K562 (cell line): Measurements from ENCODE around the gene PTPRF. TPM values are rescaled to one million over a fixed set of nuclear protein-coding genes. Genes with fewer than 3 reads are reported as not detected.
A peak's percentile ranks its signal among the peaks of the same experiment; 100 is the strongest.

Experiments
- ARID2 ChIP-seq: fragments of 450-650 bp; IDR thresholded peaks from 2 replicates; pipeline ENCODE4 v1.6.1; 2017; ENCODE audit warnings: antibody characterized with exemption, mild to moderate bottlenecking
- ATF6 ChIP-seq: sonication (generic); formaldehyde crosslinking; IDR thresholded peaks from 2 replicates; pipeline ENCODE4 v1.4.0; 2020; ENCODE audit warnings: mild to moderate bottlenecking, missing genetic modification reagents
- CCAR2 ChIP-seq: fragments of 200-400 bp; formaldehyde crosslinking; IDR thresholded peaks from 2 replicates; pipeline ENCODE4 v1.6.1; 2017; ENCODE audit warnings: mild to moderate bottlenecking, low read depth, low read length
- FOSL1 ChIP-seq: fragments of 200-800 bp; sonication (Bioruptor generic); conservative IDR thresholded peaks from 2 replicates; pipeline ENCODE4 v1.6.1; 2016; ENCODE audit warnings: missing genetic modification characterization, missing compliant biosample characterization
- GATA2 ChIP-seq: sonication (generic); formaldehyde crosslinking; IDR thresholded peaks from 2 replicates; pipeline ENCODE4 v1.4.0; 2020; ENCODE audit warnings: mild to moderate bottlenecking, missing genetic modification reagents
- MLX ChIP-seq, 2 experiments: fragments of 450-650 bp in 1 of 2; sonication (generic) in 1 of 2; formaldehyde crosslinking; conservative IDR thresholded peaks; 2 replicates each; pipeline versions ENCODE4 v1.4.0 to v1.8.1; 2020 to 2022; ENCODE audit warnings: mild to moderate bottlenecking in 1 of 2, missing genetic modification reagents in 1 of 2
- NCOR1 ChIP-seq: fragments of 450-650 bp; IDR thresholded peaks from 2 replicates; pipeline ENCODE4 v1.6.1; 2016; ENCODE audit warnings: mild to moderate bottlenecking, moderate library complexity
- RCOR1 ChIP-seq, 2 experiments: IDR thresholded peaks; 2 replicates each; pipeline ENCODE4 v1.6.1; 2012; ENCODE audit warnings: low read depth in 2 of 2, low read length in 2 of 2, borderline replicate concordance in 1 of 2, improper control_type of control experiment in 1 of 2
- TRIM28 ChIP-seq: fragments of 450-650 bp; IDR thresholded peaks from 2 replicates; pipeline ENCODE4 v1.6.1; 2017
- VEZF1 ChIP-seq: fragments of 200-800 bp; sonication (Bioruptor generic); IDR thresholded peaks from 2 replicates; pipeline ENCODE4 v1.6.1; 2017; ENCODE audit warnings: missing genetic modification characterization, missing compliant biosample characterization
- ZNF316 ChIP-seq: fragments of 450-650 bp; IDR thresholded peaks from 2 replicates; pipeline ENCODE4 v1.6.1; 2016
- polyA plus RNA-seq, 8 experiments: library from polyadenylated mRNA; depleted of rRNA in 4 of 8; stranded (reverse) in 5 of 8; unstranded in 3 of 8; fragments of >200 nt; fragmentation: Nextera tagmentation in 2 of 8; fragmentation: Illumina TruSeq in 1 of 8; extraction: Ambion mirVana in 2 of 8; extraction: Trizol in 1 of 8; gene quantifications; 2 replicates each; pipeline versions ENCODE4 v1.2.1 to v1.2.3, GENCODE V29; 2011 to 2014; ENCODE audit warnings: inconsistent platforms in 1 of 8, missing spikeins in 1 of 8
- total RNA-seq, 7 experiments: library from RNA; depleted of rRNA in 6 of 7; stranded (reverse); fragments of >200 nt in 6 of 7; fragmentation: Illumina TruSeq in 2 of 7; extraction: Trizol in 2 of 7; gene quantifications; 2 replicates each; pipeline versions ENCODE4 v1.2.1 to v1.2.3, GENCODE V29; 2011 to 2021; ENCODE audit warnings: low replicate concordance in 1 of 7
- TF ChIP-seq, protein P1 (sequence below): sonication (generic); formaldehyde crosslinking; IDR thresholded peaks from 2 replicates; pipeline ENCODE4 v1.8.0; 2023; ENCODE audit warnings: mild to moderate bottlenecking, missing genetic modification reagents
- TF ChIP-seq, protein P2 (sequence below): sonication (generic); formaldehyde crosslinking; IDR thresholded peaks from 2 replicates; pipeline ENCODE4 v1.8.1; 2023; ENCODE audit warnings: mild to moderate bottlenecking, missing genetic modification reagents, moderate library complexity
- TF ChIP-seq, protein P3 (sequence below): fragments of 250-450 bp; sonication (Bioruptor Pico); IDR thresholded peaks from 2 replicates; pipeline ENCODE4 v1.5.0; 2022; ENCODE audit warnings: mild to moderate bottlenecking

PTPRF gene
- total and polyA plus RNA-seq, 9 of the 15 experiments (the other 6 are each of a cell fraction or from before 2014, with no cell fraction given): 0.13 to 4.3 (median 1.1) TPM

DNA sequence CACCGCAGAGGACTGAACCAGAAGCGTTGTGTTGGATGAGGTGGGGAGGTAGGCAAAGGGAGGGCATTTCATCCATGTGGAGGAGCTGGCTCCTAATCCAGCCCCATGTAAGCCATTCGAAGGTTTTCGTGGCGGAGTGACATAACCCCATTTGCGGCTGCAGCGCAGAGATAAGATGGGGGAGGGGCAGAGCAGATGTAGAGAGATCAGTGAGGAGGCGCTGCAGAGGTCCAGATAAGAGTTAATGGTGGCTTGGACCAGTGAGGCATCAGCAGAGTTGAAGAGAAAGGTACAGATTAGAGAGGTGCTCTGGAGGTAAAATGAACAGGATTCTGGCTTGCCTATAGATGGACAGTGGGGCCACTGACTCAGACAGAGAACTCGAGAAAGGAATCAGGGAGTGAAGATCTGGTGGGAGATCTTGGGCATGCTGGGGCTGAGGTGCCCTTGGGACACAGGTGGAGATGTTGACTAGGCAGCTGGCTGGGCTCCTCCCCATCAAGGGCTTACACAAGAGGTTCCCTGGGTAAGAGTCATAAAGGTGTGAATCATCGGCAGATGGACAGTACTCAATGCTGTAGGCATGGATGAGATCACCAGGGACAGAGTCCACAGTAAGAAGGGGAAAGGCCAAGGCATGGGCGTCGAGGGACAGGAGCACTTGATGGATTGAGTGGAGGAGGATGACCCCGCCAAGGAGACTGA is 7.8 kb upstream of the PTPRF start (continued):
- TF ChIP-seq ATF6 (CRISPR knock-in tag) (peak; percentile 91; the same call in 1 of the 2 replicates), VEZF1 (CRISPR knock-in tag) (peak; percentile 90), GATA2 (peak; percentile 100), ARID2 (peak; percentile 52; the same call in 1 of the 2 replicates), TRIM28 (peak; percentile 92), CCAR2 (no peak), NCOR1 (peak; percentile 100), MLX (CRISPR knock-in tag; conservative IDR thresholded peaks at IDR 0.05) (no peak), FOSL1 (tag) (peak; percentile 98), RCOR1 (IDR thresholded peaks at IDR 0.05; ENCODE audit: borderline replicate concordance in 1 of 2, low read depth in 2 of 2, low read length in 2 of 2) (peak; percentile 98 to 100; a peak in 3 of 4 replicates), ZNF316 (no peak)
- TF ChIP-seq, protein P1, sequence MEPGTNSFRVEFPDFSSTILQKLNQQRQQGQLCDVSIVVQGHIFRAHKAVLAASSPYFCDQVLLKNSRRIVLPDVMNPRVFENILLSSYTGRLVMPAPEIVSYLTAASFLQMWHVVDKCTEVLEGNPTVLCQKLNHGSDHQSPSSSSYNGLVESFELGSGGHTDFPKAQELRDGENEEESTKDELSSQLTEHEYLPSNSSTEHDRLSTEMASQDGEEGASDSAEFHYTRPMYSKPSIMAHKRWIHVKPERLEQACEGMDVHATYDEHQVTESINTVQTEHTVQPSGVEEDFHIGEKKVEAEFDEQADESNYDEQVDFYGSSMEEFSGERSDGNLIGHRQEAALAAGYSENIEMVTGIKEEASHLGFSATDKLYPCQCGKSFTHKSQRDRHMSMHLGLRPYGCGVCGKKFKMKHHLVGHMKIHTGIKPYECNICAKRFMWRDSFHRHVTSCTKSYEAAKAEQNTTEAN (CRISPR knock-in tag): no peak
- TF ChIP-seq, protein P2, sequence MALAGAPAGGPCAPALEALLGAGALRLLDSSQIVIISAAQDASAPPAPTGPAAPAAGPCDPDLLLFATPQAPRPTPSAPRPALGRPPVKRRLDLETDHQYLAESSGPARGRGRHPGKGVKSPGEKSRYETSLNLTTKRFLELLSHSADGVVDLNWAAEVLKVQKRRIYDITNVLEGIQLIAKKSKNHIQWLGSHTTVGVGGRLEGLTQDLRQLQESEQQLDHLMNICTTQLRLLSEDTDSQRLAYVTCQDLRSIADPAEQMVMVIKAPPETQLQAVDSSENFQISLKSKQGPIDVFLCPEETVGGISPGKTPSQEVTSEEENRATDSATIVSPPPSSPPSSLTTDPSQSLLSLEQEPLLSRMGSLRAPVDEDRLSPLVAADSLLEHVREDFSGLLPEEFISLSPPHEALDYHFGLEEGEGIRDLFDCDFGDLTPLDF (CRISPR knock-in tag): peak; percentile 23; the same call in 1 of the 2 replicates
- TF ChIP-seq, protein P3, sequence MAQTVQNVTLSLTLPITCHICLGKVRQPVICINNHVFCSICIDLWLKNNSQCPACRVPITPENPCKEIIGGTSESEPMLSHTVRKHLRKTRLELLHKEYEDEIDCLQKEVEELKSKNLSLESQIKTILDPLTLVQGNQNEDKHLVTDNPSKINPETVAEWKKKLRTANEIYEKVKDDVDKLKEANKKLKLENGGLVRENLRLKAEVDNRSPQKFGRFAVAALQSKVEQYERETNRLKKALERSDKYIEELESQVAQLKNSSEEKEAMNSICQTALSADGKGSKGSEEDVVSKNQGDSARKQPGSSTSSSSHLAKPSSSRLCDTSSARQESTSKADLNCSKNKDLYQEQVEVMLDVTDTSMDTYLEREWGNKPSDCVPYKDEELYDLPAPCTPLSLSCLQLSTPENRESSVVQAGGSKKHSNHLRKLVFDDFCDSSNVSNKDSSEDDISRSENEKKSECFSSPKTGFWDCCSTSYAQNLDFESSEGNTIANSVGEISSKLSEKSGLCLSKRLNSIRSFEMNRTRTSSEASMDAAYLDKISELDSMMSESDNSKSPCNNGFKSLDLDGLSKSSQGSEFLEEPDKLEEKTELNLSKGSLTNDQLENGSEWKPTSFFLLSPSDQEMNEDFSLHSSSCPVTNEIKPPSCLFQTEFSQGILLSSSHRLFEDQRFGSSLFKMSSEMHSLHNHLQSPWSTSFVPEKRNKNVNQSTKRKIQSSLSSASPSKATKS: no peak
